ENCODE results near the gene MICAL2. TPM values are rescaled to one million over a fixed set of nuclear protein-coding genes. Genes with fewer than 3 reads are reported as not detected.

The MICAL2 gene
- total and polyA plus RNA-seq, 2 donors (not counting 1 experiment from before 2014, with no cell fraction given) = 0.32 to 0.40 TPM

- H3K27me3 ChIP-seq (replicated peaks in 1 of 4; ENCODE audit: control extremely low read depth in 1 of 4, control insufficient read depth in 3 of 4, insufficient read depth in 4 of 4, low read length in 3 of 4) = no peaks in the 10 kb centered on the region
- H2AFZ ChIP-seq (ENCODE audit: insufficient read depth, low read depth, low read length, poor library complexity, severe bottlenecking) = no peak overlapping the region
- POLR2A ChIA-PET = no interaction called here
- Mint-ChIP-seq H3K27ac (no peak overlapping the region), H3K27me3 (peaks cover 9% of the 10 kb centered on the region), H3K4me1 (peaks cover 7% of the 10 kb centered on the region), H3K9me3 (ENCODE audit: insufficient read depth) (no peaks in the 10 kb centered on the region), H3K4me3 (no peak overlapping the region)
- intact Hi-C loops (cut with micrococcal nuclease) = no loop called here
- no peaks in the 10 kb centered on the region for H3K79me2 ChIP-seq (ENCODE audit: control insufficient read depth, insufficient read depth, low read length)
- no peak for ATAC-seq (ENCODE audit: low read depth)
- H3K9ac ChIP-seq (ENCODE audit: low read length) = no peak overlapping the region
- H3K27ac ChIP-seq (ENCODE audit: low read length in 2 of 2) = no peak overlapping the region
- peaks cover 6 to 7% of the 10 kb centered on the region in 2 donors for H3K4me1 ChIP-seq (ENCODE audit: control insufficient read depth in 2 of 2, insufficient read depth in 2 of 2, low read length in 2 of 2)
- TF ChIP-seq EZH2 (IDR thresholded peaks at IDR 0.05; ENCODE audit: borderline replicate concordance, insufficient read depth, low read depth, low read length, poor library complexity, severe bottlenecking) (no peak), CTCF (IDR thresholded peaks at IDR 0.05) (no peak)
- no peak overlapping the region for H3K4me2 ChIP-seq (replicated peaks; ENCODE audit: low read depth, low read length, poor library complexity, severe bottlenecking)
- H4K20me1 ChIP-seq (ENCODE audit: control insufficient read depth, insufficient read depth, low read length, poor library complexity, severe bottlenecking) = no peaks in the 10 kb centered on the region
- CTCF ChIA-PET = no interaction called here
- no peak for DNase-seq
- H3K9me3 ChIP-seq (ENCODE audit: control extremely low read depth in 1 of 3, control insufficient read depth in 2 of 3, insufficient read depth in 1 of 3, low read length in 2 of 3) = no peaks in the 10 kb centered on the region
- H3K4me3 ChIP-seq (ENCODE audit: control extremely low read depth in 1 of 5, extremely low read depth in 1 of 5, insufficient read depth in 1 of 5, low read depth in 2 of 5, low read length in 4 of 5) = no peak overlapping the region
- 96% methylated on average over 4 of the region's 4 CpGs for WGBS (ENCODE audit: insufficient coverage)
- no peaks in the 10 kb centered on the region for H3K36me3 ChIP-seq (replicated peaks in 1 of 2; ENCODE audit: control extremely low read depth in 1 of 2, control insufficient read depth in 1 of 2, extremely low read depth in 1 of 2, insufficient read depth in 2 of 2, low read length in 1 of 2)
Measured at GRCh38 chr11:12090761-12091258, 19.6 kb upstream of the MICAL2 start.

- WGBS (ENCODE audit: insufficient coverage) = 80% methylated on average over 2 of the region's 4 CpGs
Measured at GRCh38 chr11:12091956-12092558, 18.3 kb upstream of the MICAL2 start.

More at GRCh38 chr11:12091956-12092558, 18.3 kb upstream of the MICAL2 start:
- H3K27me3 Mint-ChIP-seq = peaks cover 9% of the 10 kb centered on the region
- no peak overlapping the region for H2AFZ ChIP-seq (ENCODE audit: insufficient read depth, low read depth, low read length, poor library complexity, severe bottlenecking)
- H4K20me1 ChIP-seq (ENCODE audit: control insufficient read depth, insufficient read depth, low read length, poor library complexity, severe bottlenecking) = no peaks in the 10 kb centered on the region
- H3K27ac ChIP-seq (ENCODE audit: low read length in 2 of 2) = no peak overlapping the region
- no peaks in the 10 kb centered on the region for H3K79me2 ChIP-seq (ENCODE audit: control insufficient read depth, insufficient read depth, low read length)
- H3K4me3 Mint-ChIP-seq = no peak overlapping the region
- CTCF ChIA-PET = no interaction called here
- H3K4me1 ChIP-seq (ENCODE audit: control insufficient read depth in 2 of 2, insufficient read depth in 2 of 2, low read length in 2 of 2) = peaks cover 6 to 7% of the 10 kb centered on the region in 2 donors
- H3K4me2 ChIP-seq (replicated peaks; ENCODE audit: low read depth, low read length, poor library complexity, severe bottlenecking) = no peak overlapping the region
- H3K4me1 Mint-ChIP-seq = peaks cover 7% of the 10 kb centered on the region
- ATAC-seq (ENCODE audit: low read depth) (no peak), DNase-seq (no peak)
- intact Hi-C loops (cut with micrococcal nuclease) = no loop called here
- H3K9ac ChIP-seq (ENCODE audit: low read length) = no peak overlapping the region
- no peaks in the 10 kb centered on the region for H3K9me3 ChIP-seq (ENCODE audit: control extremely low read depth in 1 of 3, control insufficient read depth in 2 of 3, insufficient read depth in 1 of 3, low read length in 2 of 3)
- H3K9me3 Mint-ChIP-seq (ENCODE audit: insufficient read depth) = no peaks in the 10 kb centered on the region
- no peaks in the 10 kb centered on the region for H3K27me3 ChIP-seq (replicated peaks in 1 of 4; ENCODE audit: control extremely low read depth in 1 of 4, control insufficient read depth in 3 of 4, insufficient read depth in 4 of 4, low read length in 3 of 4)
- H3K27ac Mint-ChIP-seq = no peak overlapping the region
- TF ChIP-seq EZH2 (IDR thresholded peaks at IDR 0.05; ENCODE audit: borderline replicate concordance, insufficient read depth, low read depth, low read length, poor library complexity, severe bottlenecking) (no peak), CTCF (IDR thresholded peaks at IDR 0.05) (no peak)
- no peak overlapping the region for H3K4me3 ChIP-seq (ENCODE audit: control extremely low read depth in 1 of 5, extremely low read depth in 1 of 5, insufficient read depth in 1 of 5, low read depth in 2 of 5, low read length in 4 of 5)
- POLR2A ChIA-PET = no interaction called here
- H3K36me3 ChIP-seq (replicated peaks in 1 of 2; ENCODE audit: control extremely low read depth in 1 of 2, control insufficient read depth in 1 of 2, extremely low read depth in 1 of 2, insufficient read depth in 2 of 2, low read length in 1 of 2) = no peaks in the 10 kb centered on the region

All from B cell (primary cell).